ENCODE data around the gene HAO2.

- TF ChIP-seq, protein P1, sequence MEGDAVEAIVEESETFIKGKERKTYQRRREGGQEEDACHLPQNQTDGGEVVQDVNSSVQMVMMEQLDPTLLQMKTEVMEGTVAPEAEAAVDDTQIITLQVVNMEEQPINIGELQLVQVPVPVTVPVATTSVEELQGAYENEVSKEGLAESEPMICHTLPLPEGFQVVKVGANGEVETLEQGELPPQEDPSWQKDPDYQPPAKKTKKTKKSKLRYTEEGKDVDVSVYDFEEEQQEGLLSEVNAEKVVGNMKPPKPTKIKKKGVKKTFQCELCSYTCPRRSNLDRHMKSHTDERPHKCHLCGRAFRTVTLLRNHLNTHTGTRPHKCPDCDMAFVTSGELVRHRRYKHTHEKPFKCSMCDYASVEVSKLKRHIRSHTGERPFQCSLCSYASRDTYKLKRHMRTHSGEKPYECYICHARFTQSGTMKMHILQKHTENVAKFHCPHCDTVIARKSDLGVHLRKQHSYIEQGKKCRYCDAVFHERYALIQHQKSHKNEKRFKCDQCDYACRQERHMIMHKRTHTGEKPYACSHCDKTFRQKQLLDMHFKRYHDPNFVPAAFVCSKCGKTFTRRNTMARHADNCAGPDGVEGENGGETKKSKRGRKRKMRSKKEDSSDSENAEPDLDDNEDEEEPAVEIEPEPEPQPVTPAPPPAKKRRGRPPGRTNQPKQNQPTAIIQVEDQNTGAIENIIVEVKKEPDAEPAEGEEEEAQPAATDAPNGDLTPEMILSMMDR (IDR thresholded peaks at IDR 0.05) = no peak
- TF ChIP-seq ZFX (IDR thresholded peaks at IDR 0.05; ENCODE audit: borderline replicate concordance) = no peak
Measured at GRCh38 chr1:119435052-119435451, 66.5 kb downstream of the HAO2 start.

Measured in 22Rv1 (cell line).